Fibroblast of upper back skin (primary cell): Measurements from ENCODE around the gene STK40.

Experiments
- DNase-seq: peaks from one replicate; pipeline ENCODE4 v3.0.0-alpha.2; 2013

The STK40 gene

GRCh38 chr1:36385410-36386264 is at the start of gene STK40:
STK40 (minus strand) TSS chr1:36385924; CDS start chr1:36361332, 24,592 bp downstream.
- DNase-seq = peak; percentile 100

GRCh38 chr1:36433102-36433501 is 47.4 kb upstream of the STK40 start:
- DNase-seq = no peak

GRCh38 chr1:36432616-36433015 is 46.9 kb upstream of the STK40 start:
- no peak for DNase-seq

- DNase-seq = no peak
Observed at GRCh38 chr1:36425791-36426190, 40.1 kb upstream of the STK40 start.

GRCh38 chr1:36421649-36422048 is 35.9 kb upstream of the STK40 start:
- DNase-seq = no peak

GRCh38 chr1:36420836-36421317 is 35.2 kb upstream of the STK40 start:
- DNase-seq = peak; percentile 83

GRCh38 chr1:36420409-36420808 is 34.7 kb upstream of the STK40 start:
- DNase-seq = no peak

GRCh38 chr1:36419569-36419968 is 33.8 kb upstream of the STK40 start:
- DNase-seq = no peak

- DNase-seq = no peak
Observed at GRCh38 chr1:36419140-36419539, 33.4 kb upstream of the STK40 start.

GRCh38 chr1:36417931-36418330 is 32.2 kb upstream of the STK40 start:
- DNase-seq = no peak

GRCh38 chr1:36415661-36416326 is 30.1 kb upstream of the STK40 start:
- no peak for DNase-seq

GRCh38 chr1:36414384-36414783 is 28.7 kb upstream of the STK40 start:
- DNase-seq = no peak

- DNase-seq = peak; percentile 42
Observed at GRCh38 chr1:36411674-36412648, 26.2 kb upstream of the STK40 start.

- peak; percentile 30 for DNase-seq
Observed at GRCh38 chr1:36408479-36408878, 22.8 kb upstream of the STK40 start.

- DNase-seq = no peak
Observed at GRCh38 chr1:36406440-36406839, 20.7 kb upstream of the STK40 start.

- no peak for DNase-seq
Observed at GRCh38 chr1:36402504-36402890, 16.8 kb upstream of the STK40 start.

- DNase-seq = no peak
Observed at GRCh38 chr1:36401602-36402503, 16.1 kb upstream of the STK40 start.

- peak; percentile 51 for DNase-seq
Observed at GRCh38 chr1:36400825-36401601, 15.3 kb upstream of the STK40 start.

- no peak for DNase-seq
Observed at GRCh38 chr1:36400514-36400824, 14.7 kb upstream of the STK40 start.

GRCh38 chr1:36398370-36398977 is 12.8 kb upstream of the STK40 start:
- no peak for DNase-seq
